Cortex of kidney (tissue), 1 donor: Measurements from ENCODE around the gene ITGAE.

Experiments
- DNase-seq: peaks from one replicate; lab custom pipeline; 2025; lab: John Stamatoyannopoulos, UW

Gene ITGAE

DNA sequence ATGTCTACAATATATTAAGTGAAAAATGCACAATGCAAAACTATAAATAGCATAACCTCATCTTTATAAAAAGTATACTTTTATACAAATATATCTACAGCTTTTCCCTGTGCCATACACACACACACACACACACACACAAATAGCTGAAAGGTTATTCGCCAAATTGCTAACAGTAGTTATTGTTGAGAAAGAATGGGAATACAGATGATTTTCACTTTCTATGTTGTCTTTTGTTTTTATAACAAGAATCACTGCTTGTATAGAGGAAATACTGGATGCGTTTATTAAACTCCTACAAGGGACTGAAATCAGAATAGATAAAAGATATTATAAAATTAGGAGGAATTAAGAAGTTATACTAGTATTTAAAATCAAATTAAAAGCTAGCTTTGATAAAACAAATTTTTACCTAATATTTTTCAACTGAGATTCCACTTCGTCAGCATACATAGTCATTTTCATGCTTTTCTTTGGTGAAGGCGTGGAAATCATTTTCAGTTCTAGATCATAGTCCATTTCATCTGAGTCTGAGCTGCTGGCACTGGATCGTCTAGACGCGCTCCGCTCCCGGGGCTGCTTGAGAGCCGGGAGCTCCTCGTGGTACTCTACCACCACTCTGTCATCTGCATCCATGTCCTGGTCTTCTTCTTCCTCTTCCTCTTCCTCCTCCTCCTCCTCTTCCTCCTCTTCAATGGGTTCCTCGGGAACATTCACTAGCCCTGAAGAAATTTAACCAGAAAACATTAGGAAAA lies 17.0 kb upstream of the ITGAE start:
- DNase-seq: no peak

GRCh38 chr17:3815925-3816324 lies 14.9 kb upstream of the ITGAE start:
- no peak for DNase-seq

GRCh38 chr17:3815122-3815521 lies 14.1 kb upstream of the ITGAE start:
- no peak for DNase-seq

GRCh38 chr17:3814361-3814760 lies 13.4 kb upstream of the ITGAE start:
- DNase-seq: no peak

GRCh38 chr17:3813171-3813570 lies 12.2 kb upstream of the ITGAE start:
- DNase-seq: no peak

DNA sequence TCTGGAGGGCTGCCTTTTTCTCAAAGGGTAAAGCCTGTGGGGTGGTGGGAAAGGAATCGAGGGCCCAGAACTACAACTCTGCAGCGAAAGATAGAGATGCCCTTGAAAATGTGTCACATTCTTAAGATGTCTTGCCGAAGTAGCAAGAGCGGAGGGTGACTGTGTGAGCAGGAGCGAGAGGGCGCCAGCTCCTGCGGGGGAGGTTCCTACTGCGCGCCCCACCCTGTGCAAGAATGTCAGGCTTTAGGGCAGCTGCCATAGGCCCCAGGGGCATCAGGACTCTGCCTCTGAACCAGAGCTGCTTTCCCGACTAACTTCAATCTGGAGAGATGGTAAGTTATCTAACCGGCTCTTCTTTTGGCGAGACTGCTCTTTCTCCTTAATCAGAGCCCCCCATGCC lies 11.8 kb upstream of the ITGAE start:
- DNase-seq: no peak

DNA sequence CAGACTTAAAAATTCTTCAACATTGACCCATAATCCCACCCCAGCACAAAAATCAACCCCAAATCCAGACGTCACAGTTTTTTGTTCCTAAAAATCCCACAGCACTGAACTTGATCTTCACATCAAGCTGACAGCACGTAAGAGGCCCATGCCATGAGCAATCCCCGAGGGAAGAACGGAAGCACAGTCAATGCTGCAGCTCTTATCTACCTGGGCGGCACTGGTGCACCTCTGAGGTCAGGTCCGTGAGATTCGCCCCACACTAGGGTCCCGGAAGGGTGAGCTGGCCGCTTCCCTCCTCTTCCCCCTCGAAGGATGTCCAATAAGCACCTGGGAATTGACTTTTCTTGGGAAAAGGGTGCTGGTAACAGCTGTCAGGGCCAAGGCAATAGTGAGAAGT lies 11.3 kb upstream of the ITGAE start:
- DNase-seq: no peak

GRCh38 chr17:3810019-3810418 lies 9.0 kb upstream of the ITGAE start:
- no peak for DNase-seq

DNA sequence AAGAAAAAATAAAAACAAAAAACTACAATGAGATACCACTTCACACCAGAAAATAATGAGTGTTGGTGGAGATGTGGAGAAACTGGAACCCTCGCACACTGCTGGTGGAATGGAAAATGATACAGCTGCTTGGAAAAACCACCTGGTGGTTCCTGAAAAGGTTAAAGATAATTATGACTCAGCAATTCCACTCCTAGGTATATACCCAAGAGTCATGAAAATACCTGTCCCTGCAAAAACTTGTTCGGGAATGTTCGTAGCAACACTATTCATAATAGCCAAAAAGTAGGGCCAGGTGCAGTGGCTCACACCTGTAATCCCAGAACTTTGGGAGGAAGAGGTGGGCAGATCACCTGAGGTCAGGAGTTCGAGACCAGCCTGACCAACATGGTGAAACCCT lies 8.1 kb upstream of the ITGAE start:
- no peak for DNase-seq

DNA sequence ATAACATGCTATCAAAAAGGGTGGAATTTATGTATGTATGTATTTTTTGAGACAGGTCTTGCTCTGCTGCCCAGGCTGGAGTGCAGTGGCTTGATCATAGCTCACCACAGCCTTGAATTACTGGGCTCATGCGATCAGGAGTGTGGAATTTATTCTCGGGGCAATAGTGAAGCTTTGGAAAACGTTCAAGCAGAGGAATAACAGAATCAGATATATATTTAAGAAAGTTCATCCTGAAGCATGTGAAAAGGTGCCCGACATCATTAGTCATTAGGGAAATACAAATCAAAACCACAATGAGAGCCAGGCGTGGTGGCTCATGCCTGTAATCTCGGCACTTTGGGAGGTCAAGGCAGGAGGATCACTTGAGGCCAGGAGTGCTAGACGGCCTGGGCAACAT lies 7.7 kb upstream of the ITGAE start:
- no peak for DNase-seq

DNA sequence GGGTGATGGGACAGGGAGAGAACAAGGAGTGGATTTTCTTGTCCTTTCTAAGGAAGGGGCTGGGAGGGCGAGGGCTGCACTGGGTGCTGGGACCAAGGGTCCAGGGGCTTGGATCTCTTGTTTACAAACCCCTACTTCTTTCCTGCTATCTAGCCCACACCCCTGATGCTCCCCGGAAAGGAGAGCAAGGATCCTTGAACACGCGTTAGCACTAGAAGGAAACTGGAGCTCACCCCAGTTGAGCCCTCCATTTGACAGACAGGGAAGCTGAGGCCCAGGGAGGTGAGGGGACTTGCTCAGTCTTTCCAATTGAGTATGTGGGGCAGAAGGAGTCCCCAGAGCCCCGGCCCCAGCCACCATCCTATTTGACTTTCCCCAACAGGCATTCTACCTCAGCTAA lies 4.6 kb upstream of the ITGAE start:
- DNase-seq: no peak

DNA sequence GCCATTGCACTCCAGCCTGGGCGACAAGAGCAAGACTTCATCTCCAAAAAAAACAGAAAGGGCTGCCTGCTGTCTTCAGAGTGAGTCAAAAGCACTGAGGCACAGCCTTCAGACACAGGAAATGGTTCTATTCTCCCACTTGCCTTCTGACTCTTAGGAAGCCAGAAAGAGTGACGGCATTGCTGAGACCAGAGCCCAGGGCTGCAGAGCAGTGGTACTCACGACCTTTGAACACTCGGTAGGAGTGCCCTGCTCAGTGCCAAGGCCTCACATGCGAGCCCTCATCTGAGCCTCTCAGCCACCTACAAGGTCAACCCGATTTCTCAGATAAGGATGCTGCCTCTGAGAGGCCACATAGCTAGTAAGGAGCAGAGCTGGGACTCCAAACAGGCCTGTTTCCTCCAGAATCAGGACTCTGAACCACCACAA lies 3.5 kb upstream of the ITGAE start:
- no peak for DNase-seq

GRCh38 chr17:3803308-3803640 lies 2.3 kb upstream of the ITGAE start:
- no peak for DNase-seq

DNA sequence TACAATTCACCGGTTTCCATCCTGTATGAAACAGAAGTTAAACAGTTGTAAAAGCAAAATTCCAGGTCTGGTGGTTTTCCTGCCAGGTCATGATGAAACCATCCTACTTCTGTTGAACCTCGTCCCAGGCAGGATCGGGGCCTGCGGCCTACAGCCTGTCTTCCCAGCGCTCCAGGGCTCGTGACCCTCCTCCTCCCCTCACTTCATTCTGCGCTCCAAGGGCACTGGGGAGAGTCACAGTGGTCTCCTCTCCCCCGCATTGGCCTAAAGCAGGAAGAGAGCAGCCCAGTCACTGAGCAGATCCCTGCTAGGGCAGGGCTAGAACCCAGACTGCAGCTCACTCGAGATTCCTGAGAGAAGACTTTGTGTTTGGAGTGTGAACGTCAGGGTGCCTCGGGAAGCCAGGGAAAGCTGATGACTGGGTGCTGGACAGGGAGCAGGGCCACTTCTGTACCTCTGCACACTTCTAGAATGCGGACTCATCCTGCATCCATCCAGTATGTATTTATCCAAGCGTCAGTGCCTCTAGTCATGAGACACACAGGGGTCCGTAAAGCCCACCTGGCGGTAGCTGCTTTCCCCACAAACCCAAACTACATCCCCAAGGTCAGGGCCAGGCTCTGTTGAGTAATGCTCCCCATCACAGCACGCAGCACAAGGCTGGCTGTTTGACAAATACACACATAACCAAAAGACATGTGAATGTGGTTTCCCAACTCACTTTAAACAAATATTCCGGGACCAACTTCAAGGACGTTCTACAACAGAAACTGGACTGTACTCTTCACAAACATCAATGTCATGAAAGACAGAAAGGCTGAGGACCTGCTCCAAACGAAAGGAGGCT lies 1.7 kb upstream of the ITGAE start:
- DNase-seq: no peak

DNA sequence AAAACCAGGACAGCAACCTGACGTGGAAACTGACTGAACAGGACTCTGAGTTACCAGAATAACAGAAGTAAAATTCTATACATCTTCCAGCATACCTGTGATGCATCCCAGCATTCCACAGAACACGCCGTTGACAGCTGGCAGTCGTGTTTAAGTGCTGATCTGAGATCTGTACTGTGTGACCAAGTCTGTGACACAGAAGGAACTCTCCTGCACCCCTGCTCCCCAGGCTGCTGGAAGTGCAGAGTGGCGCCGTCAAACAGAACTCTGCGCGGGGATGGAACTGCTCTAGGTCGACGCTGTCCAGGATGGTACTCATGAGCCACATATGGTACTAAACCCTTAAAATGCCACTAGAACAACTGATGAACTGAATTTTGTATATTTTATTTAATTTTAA lies 804 bp upstream of the ITGAE start:
- no peak for DNase-seq

- no peak for DNase-seq
Measured at GRCh38 chr17:3801347-3801746, 359 bp upstream of the ITGAE start.

- DNase-seq: no peak
Measured at GRCh38 chr17:3799181-3799945, 1.6 kb downstream of the ITGAE start.

DNA sequence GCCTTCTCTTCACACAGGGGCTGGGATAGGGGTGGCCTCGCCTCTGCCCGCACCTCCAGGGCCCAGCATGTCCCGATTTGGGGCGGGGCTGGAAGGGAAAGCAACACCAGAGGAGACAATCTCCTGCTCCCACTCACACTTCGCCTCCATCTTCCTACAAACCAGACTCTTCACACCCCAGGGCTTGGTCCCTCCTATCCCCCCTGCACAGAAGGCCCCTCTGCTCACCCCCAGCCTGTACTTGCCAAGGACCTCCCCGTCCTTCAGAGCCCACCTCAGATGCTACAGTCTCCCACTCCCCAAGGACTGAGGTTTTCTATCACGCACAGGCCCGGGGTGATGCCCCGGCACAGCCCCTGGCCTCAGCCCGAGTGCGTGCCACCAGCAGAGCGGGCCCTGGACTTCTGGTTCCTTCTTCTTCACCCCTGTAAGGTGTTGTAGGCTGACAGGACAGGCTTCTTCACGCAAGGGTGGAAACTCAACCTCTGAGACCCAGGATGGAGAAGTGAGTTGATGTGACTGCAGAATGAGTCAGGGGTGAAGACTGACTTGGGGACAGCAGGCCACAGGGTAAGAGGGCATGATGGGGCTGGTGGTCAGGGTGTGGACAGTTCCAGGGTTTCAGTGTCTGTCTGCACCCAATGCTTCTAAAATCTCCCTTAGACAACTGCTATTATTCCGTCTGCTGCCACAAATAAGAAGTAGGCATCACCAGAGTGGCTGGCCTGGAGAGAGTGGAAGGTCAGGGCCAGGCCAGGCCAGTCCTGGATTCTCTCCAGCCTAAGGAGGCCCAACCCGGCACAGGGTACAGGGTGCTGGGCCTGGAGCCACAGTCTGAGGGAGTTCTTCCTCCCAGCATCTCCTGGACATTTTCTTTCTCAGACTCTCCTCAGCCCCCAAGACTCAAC lies 2.5 kb downstream of the ITGAE start:
- no peak for DNase-seq

DNA sequence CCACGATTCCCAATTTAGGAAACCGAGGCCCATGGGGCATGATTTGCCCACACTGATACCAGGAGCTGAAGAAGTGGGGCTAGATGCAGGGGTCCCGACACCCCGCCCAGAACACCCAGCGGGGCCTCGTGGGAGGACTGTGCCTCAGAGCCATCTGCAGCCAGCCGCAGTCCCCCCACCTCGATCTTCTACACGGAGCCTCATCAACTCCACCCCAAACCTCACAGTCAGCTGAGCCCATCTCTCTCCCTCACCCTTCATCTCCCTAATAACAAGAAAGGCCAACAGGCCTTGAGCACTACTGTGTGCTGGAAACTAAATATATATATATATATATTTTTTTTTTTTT lies 4.2 kb downstream of the ITGAE start:
- no peak for DNase-seq

DNA sequence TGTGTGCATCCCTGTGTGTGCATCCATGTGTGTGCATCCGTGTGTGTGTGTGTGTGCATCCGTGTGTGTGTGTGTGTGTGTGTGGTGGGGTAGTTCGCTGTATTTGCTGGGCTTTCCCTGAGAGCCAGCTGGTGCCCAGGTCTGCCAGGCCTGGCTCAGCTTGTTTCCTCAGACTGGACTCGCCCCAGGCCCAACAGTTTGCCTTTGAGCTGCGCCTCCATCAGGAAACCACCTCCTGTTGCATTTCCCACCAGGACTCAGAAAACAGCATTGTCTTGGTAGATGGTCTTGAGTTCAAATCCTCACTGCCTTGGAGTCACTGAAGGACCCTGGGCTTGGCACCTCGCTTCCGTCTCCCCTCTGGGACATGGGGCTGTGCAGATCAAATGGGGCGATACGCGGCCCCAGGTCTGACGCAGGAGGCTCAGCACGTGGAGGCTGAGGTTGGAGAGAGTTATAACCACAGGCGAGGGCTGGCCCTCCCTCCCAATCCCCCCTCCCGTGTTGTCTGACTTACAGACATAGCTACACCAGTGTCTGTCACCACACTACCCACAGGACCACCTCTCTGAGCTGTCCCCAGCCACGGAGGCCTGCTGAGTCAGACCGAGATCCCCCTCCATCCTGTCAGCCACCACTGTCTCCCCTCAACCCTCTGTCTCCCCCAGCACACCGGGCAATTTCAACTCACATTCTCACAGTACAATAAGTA lies 4.7 kb downstream of the ITGAE start:
- no peak for DNase-seq

DNA sequence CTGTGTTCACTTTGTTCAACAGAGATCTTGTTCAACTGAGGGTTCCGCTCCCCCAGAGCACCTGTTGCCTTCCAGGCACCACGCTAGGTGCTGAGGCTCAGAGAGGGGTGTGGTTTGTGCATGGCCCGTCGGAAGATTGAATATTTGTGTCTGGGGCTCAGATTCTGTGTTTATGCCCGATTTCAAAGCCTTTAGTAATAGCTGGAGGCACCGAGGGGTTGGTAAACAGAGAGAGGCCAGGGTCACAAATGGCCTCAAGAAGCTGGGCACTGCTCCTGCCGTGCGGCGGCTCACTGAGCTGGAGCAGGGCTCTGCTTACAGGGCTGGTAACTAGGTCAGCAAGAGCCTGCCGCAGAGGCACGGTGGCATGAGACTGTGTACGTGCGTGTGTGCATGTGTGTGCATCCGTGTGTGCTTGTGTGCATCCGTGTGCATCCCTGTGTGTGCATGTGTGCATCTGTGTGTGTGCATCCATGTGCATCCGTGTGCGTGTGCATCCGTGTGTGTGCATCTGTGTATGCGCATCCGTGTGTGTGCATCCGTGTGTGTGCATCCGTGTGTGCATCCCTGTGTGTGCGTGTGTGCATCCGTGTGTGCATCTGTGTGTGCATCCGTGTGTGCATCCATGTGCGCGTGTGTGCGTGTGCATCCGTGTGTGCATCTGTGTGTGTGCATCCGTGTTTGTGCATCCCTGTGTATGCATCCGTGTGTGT lies 5.4 kb downstream of the ITGAE start:
- DNase-seq: no peak
